Activated CD8-positive, alpha-beta T cell treated with anti-CD3 and anti-CD28 coated beads for 36 hours (primary cell): ENCODE results near the gene FN3KRP. TPM values are rescaled to one million over a fixed set of nuclear protein-coding genes. Genes with fewer than 3 reads are reported as not detected.

ENCODE experiments used
- ATAC-seq: fragments of 200-7000 bp; cut with Tn5 transposase; one replicate; pipeline ENCODE4 v1.10.0; 2021; ENCODE audit warnings: mild to moderate bottlenecking, moderate library complexity
- CTCF ChIA-PET: fragments of 350-600 bp; sonication (Branson Sonifier 250); formaldehyde crosslinking; loops from one replicate; lab custom pipeline; 2021; ENCODE audit warnings: antibody characterized with exemption; lab: Charles Lee
- POLR2A ChIA-PET: fragments of 350-600 bp; sonication (Branson Sonifier 250); formaldehyde crosslinking; loops from one replicate; lab custom pipeline; 2021; ENCODE audit warnings: antibody characterized with exemption; lab: Charles Lee
- DNase-seq: peaks from one replicate; pipeline ENCODE4 v3.0.0-alpha.2; 2020
- H3K27ac Mint-ChIP-seq: one replicate; pipeline ENCODE4 v1.8.0; 2021; ENCODE audit warnings: mild to moderate bottlenecking, mixed read lengths
- H3K27me3 Mint-ChIP-seq: one replicate; pipeline ENCODE4 v1.8.0; 2021; ENCODE audit warnings: mixed read lengths
- H3K36me3 Mint-ChIP-seq: one replicate; pipeline ENCODE4 v1.8.0; 2021; ENCODE audit warnings: low read depth, mixed read lengths
- H3K4me1 Mint-ChIP-seq: one replicate; pipeline ENCODE4 v1.8.0; 2021; ENCODE audit warnings: low read depth, mixed read lengths
- H3K4me3 Mint-ChIP-seq: one replicate; pipeline ENCODE4 v1.8.0; 2021; ENCODE audit warnings: mild to moderate bottlenecking, moderate library complexity, mixed read lengths
- H3K9me3 Mint-ChIP-seq: one replicate; pipeline ENCODE4 v1.8.0; 2021; ENCODE audit warnings: mixed read lengths
- intact Hi-C: fragments of 100-400 bp; cut with micrococcal nuclease; formaldehyde crosslinking; loops from one replicate; pipeline ENCODE4 v1.10.0; 2022
- total RNA-seq, 2 experiments: library from RNA; stranded (reverse); gene quantifications; one replicate each; pipeline ENCODE4 v1.2.3, GENCODE V29; 2021
- TF ChIP-seq, protein P1 (sequence below): fragments of 200-600 bp; IDR thresholded peaks from one replicate; pipeline ENCODE4 v1.8.0; 2022; ENCODE audit warnings: antibody characterized with exemption, mild to moderate bottlenecking

The FN3KRP gene
- total RNA-seq, 2 experiments from 2014 or later = 28.3 to 32.8 TPM

DNA sequence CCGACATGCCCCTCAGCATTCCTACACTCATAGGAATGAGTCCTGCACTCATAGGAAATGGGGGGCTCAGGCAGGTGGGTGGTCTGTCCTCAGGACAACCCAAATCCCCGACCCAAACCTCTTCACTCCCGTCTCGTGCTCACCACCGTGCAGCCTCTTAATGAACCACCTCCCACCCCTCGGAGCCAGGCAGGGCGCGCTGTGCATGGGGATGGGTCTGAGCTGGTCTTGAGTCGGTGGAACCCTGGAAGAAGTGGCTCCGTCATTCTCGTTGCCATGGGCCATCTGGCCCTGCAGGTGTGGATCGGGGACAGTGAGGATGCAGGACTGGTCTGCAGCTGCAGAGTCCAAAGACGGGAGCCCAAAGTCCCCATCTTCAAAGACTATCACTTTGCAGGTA is 11.6 kb upstream of the FN3KRP start:
- H3K36me3 Mint-ChIP-seq = no peaks in the 10 kb centered on the region
- ChIA-PET CTCF (no interaction called here), POLR2A (no interaction called here)
- no peak for DNase-seq
- H3K27ac Mint-ChIP-seq = no peak overlapping the region
- H3K4me3 Mint-ChIP-seq = no peak overlapping the region
- ATAC-seq = no peak
- peaks cover 5% of the 10 kb centered on the region for H3K4me1 Mint-ChIP-seq
- no peaks in the 10 kb centered on the region for H3K9me3 Mint-ChIP-seq
- TF ChIP-seq, protein P1, sequence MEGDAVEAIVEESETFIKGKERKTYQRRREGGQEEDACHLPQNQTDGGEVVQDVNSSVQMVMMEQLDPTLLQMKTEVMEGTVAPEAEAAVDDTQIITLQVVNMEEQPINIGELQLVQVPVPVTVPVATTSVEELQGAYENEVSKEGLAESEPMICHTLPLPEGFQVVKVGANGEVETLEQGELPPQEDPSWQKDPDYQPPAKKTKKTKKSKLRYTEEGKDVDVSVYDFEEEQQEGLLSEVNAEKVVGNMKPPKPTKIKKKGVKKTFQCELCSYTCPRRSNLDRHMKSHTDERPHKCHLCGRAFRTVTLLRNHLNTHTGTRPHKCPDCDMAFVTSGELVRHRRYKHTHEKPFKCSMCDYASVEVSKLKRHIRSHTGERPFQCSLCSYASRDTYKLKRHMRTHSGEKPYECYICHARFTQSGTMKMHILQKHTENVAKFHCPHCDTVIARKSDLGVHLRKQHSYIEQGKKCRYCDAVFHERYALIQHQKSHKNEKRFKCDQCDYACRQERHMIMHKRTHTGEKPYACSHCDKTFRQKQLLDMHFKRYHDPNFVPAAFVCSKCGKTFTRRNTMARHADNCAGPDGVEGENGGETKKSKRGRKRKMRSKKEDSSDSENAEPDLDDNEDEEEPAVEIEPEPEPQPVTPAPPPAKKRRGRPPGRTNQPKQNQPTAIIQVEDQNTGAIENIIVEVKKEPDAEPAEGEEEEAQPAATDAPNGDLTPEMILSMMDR = no peak
- intact Hi-C loops = no loop called here
- H3K27me3 Mint-ChIP-seq = no peaks in the 10 kb centered on the region

DNA sequence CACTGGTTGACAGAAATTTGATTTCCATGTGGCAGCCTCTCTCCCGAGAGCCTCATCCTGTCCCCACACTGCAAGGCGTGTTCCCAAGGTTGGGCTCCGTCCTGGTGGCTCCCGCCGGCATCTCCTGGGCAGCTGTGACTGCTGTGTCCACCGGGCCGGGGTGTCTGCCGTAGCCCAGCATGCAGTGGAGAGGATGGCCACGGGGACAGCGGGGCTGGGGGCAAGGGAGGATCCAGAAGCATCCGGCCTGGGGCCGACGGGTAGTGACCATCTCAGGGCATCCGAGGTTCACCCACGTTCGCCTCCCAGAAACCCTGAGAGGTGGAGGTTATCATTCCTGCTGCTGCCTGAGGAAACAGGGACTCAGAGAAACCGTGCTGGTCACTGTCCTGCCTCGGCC is 10.8 kb upstream of the FN3KRP start:
- H3K27ac Mint-ChIP-seq = no peak overlapping the region
- H3K27me3 Mint-ChIP-seq = no peaks in the 10 kb centered on the region
- H3K4me1 Mint-ChIP-seq = peaks cover 5% of the 10 kb centered on the region
- no peak overlapping the region for H3K4me3 Mint-ChIP-seq
- no peaks in the 10 kb centered on the region for H3K36me3 Mint-ChIP-seq
- intact Hi-C loops = no loop called here
- ATAC-seq (no peak), DNase-seq (no peak)
- ChIA-PET POLR2A (no interaction called here), CTCF (no interaction called here)
- TF ChIP-seq, protein P1 = no peak
- no peaks in the 10 kb centered on the region for H3K9me3 Mint-ChIP-seq

DNA sequence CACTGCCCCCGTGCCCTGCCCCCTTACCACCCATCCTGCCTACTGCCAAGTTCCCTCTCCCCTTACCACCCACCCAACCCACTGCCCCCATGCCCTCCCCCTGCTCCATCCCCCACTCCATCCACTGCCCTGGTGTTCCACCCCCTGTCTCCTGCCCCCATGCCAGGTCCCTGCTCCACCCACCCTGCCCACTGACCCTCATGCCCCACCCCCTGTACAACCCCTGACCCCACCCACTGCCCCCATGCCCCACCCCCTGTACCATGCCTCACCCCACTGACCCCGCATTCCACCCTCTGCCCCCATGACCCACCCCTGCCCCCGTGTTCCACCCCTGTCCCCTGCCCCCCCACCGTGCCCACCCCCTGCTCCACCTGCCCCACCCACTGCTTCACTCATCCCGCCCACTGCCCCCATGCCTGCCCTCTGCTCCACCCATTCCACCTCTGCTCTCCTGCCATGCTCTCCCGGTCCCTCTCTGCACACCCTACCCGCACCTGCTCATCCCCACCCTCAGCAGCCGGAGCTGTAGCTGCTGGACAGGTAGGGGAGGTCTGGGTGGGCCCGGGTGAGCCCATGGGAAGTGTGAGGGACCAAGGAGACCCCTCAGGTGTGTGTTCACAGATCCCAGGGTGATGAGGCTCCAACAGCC is 7.4 kb upstream of the FN3KRP start:
- CTCF ChIA-PET = interaction anchor here (1.6 kb wide), 1 partner anchor 7 kb away, joined by 3 read pairs; the partner anchor contains the start of gene FN3KRP
- DNase-seq (no peak), ATAC-seq (no peak)
- Mint-ChIP-seq H3K4me3 (no peak overlapping the region), H3K27ac (no peak overlapping the region), H3K27me3 (no peaks in the 10 kb centered on the region), H3K4me1 (peaks cover 7% of the 10 kb centered on the region), H3K36me3 (no peaks in the 10 kb centered on the region), H3K9me3 (no peaks in the 10 kb centered on the region)
- intact Hi-C loops = no loop called here
- POLR2A ChIA-PET = interaction anchor here (1.0 kb wide), 1 partner anchor 55 kb away, joined by 3 read pairs; no protein-coding TSS in a partner anchor
- TF ChIP-seq, protein P1 = no peak

DNA sequence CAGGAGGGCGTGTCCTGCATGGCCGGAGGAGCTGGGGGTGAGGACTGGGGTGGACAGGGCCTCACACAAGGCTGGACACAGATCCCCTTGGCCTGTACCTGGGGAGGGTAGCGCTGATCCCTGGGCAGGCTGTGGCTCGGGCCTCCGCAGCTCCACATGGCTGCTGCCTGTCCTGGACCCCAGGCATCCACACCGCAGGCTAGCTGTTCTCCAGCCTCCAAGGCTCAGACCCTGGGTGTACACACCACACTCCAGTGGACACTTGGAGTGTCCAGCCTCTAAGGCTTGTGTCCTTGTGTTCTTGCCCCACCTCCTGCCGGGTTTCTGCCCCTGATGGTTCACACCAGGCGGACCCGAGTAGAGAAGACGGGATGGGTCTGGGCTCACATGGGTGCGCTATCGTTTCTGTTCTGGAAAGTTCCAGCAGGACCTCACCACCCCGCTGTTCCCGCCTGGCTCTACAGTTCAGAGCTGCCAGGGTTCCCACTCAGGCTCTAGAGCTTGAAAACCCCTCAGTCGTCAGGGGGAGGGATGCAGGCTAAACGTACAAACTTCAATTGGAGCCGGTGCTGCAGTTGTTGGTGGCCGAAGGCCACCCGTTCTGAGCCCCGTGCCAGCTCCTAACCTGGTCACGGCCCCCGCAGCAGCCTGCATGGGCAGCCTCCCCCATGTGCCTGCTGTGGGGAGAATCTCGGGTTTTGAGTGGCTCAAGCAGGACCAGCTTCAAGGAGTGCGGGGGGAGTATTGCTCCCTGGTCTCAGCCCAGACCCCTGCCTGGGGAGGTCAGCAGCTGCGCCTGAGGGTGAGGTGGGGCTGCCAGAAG is 6.6 kb upstream of the FN3KRP start:
- Mint-ChIP-seq H3K36me3 (no peaks in the 10 kb centered on the region), H3K4me1 (peaks cover 7% of the 10 kb centered on the region), H3K27me3 (no peaks in the 10 kb centered on the region), H3K9me3 (no peaks in the 10 kb centered on the region), H3K27ac (no peak overlapping the region), H3K4me3 (no peak overlapping the region)
- intact Hi-C loops = no loop called here
- TF ChIP-seq, protein P1 = no peak
- DNase-seq (no peak), ATAC-seq (no peak)
- ChIA-PET CTCF (no interaction called here), POLR2A (interaction anchor here (1.0 kb wide), 1 partner anchor 54 kb away, joined by 3 read pairs; no protein-coding TSS in a partner anchor)
